GM18907 (cell line): ENCODE measurements around the gene PDPK1.
"Not testable (repeated sequence)": the region's sequence is repeated elsewhere in the genome, so short reads cannot be mapped to it uniquely, and the experiment has no call there.

ENCODE experiments used
- ATAC-seq: cut with Tn5 transposase; IDR thresholded peaks from one replicate; pipeline ENCODE4 v1.9.1; 2021; ENCODE audit warnings: mild to moderate bottlenecking, moderate library complexity; ENCODE audit not compliant: unreplicated experiment

The PDPK1 gene

DNA sequence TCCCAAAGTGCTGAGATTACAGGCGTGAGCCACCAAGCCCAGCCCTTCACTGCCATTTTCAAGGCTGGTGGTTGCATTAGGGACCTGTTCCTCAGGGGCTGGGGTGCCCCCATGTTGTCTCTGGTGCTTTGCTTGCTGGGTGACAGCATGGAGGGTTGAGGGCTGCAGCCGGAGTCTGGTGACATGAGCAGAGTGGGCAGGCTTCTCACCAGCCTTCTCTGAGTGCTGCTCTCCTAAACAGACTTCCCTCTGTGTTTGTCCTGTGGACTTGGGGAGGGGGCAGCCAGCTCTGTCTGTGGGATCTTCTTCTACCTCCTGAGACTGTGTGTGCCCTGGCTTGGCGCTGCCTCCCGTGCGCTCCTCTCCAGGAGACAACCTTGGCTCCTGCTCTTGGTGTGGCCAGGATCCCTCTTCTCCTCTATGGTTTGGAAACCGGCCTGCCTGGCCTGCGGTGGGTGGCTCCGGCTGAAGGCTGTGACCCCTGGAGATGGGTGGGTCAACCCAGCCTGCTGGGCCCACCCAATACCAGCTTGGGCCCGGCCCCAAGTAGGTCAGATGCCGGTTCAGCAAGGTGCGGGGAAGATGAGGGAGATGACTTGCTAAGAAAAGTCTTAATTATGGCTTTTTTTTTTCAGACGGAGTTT is 72.1 kb downstream of the PDPK1 start:
- no peak for ATAC-seq

DNA sequence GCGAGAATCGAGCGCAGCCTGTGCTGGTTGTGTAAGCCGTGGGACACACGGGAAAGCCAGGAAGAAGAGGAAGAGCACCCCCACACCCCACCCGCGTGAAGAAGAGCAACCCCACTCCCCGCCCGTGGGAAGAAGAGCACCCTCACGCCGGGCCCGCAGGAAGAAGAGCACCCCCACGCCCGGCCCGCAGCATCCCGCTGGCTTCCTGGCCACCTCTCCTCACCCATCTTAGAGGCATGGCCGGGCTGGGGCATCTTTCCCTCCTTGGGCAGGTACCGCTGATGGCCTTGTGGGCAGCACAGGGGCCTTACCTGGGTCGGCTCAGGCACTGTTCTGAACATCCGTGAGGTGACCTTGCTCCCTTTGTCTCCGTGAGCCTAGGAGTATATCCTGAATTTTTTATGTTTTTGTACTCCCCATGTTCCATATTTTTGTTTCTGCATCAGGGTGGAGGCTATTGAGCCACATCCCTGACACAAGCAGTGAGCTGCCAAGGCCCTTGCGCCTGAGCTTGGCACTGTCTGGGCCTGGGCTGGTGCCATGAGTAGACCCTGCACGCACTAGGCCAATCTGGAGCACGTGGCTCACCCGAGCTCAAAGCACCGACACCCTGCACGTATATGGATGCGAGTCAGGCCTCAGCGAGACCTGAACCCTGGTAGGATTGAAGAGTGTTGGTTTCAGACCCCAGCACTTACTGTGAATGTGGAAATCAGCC is 73.1 kb downstream of the PDPK1 start:
- no peak for ATAC-seq

DNA sequence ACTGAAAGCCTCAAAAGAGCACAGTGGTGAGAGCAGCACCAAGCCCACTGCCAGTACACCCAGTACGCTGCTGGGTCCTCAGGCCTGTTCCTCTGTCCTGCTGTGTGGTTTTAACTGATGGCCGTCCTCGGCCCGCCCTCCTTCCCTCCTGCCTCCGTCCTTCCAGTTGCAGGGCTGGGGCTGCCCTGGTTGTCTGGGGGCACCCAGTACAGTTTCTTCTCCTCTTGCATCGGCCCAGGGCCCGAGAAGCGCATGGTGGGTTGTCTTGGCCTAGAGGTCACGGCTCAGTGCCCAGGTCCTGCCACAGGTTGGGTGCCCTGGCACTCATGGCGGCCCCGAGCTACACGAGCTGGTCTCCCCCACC is 73.7 kb downstream of the PDPK1 start:
- ATAC-seq, result no peak

GRCh38 chr16:2611877-2612276 is 74.1 kb downstream of the PDPK1 start:
- not testable (repeated sequence) for ATAC-seq

DNA sequence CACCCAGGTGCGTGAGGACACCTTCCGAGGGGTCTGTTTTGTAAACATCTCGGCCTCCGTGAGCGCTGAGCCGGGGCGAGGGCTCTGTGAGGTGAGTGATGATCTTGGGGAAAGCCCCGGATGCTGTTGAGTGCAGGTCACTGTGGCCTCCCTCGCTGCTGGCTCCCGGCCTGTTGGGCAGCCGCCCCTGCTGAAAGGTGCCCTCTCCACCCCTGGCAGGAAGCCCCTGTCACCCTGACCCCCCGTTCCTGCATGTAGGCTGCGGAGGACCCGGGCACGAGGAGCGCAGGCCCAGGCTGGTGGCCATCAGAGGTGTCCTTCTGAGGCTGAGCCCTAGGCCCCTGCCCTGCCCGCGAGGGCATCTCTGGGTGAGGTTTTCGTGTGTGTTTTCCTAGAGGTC is 75.4 kb downstream of the PDPK1 start:
- ATAC-seq, result not testable (repeated sequence)

DNA sequence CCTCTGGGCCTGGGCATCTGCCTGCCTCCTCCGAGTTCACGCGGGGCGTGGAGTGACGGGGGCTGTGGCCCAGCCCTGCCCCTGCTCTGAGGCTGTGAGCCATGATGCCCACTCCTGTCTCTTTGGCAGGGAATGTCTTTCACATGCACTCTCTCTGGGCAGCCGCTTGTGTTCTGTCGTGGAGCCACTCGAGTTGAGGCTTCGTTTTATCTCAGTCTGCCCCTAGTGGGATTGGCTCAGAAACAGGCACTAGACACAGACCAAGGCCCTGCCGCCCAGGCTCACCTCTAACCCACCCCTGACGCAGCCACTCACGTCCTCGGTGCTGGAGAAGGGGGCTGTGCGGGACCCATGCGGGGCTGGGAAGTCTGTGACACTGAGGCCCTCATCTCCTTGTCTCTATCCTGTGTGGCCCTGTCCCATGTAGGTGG is 77.0 kb downstream of the PDPK1 start:
- no peak for ATAC-seq

GRCh38 chr16:2618964-2619363 is 81.1 kb downstream of the PDPK1 start:
- not testable (repeated sequence) for ATAC-seq

- not testable (repeated sequence) for ATAC-seq
Observed at GRCh38 chr16:2619628-2620027, 81.8 kb downstream of the PDPK1 start.

DNA sequence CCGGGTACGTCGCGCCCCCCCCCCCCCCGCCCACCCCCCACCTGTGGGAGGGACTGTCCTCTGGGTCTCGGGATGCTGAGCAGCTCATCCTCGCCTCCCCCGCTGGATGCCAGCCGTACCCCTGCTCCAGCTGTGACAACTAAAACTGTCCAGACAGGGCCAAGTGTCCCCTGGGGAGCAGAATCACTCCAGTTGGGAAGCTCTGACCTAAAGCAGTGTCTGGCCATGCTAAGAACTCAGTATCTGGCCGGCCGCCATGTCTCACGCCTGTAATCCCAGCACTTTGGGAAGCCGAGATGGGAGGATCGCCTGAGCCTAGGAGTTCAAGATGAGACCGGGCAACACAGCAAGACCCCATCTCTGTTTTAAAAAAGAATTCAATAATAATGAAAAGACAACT is 83.0 kb downstream of the PDPK1 start:
- ATAC-seq, result not testable (repeated sequence)

- not testable (repeated sequence) for ATAC-seq
Observed at GRCh38 chr16:2621395-2621794, 83.6 kb downstream of the PDPK1 start.

- ATAC-seq, result not testable (repeated sequence)
Observed at GRCh38 chr16:2627075-2627474, 89.3 kb downstream of the PDPK1 start.

- ATAC-seq, result peak; percentile 56
Observed at GRCh38 chr16:2631203-2631602, 93.4 kb downstream of the PDPK1 start.

DNA sequence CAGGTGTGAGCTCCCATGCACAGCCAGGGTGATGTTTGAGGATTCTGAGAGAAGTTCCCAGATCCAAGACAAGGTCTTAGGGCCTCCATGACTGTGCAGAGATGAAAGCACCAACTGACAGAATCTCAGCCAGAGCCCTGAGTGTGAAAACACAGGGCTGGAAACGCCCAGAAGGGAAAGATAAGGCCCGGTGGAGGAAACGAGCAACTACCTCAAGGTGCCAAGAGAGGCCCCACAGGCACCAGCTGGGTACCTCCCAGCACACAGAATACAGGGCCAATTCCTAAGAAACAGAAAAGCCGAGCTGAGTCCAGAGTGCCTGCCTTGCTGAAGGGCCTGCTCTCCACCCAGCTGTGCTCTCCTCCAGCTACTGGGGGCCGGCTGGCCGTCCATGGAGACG is 94.5 kb downstream of the PDPK1 start:
- ATAC-seq, result not testable (repeated sequence)

DNA sequence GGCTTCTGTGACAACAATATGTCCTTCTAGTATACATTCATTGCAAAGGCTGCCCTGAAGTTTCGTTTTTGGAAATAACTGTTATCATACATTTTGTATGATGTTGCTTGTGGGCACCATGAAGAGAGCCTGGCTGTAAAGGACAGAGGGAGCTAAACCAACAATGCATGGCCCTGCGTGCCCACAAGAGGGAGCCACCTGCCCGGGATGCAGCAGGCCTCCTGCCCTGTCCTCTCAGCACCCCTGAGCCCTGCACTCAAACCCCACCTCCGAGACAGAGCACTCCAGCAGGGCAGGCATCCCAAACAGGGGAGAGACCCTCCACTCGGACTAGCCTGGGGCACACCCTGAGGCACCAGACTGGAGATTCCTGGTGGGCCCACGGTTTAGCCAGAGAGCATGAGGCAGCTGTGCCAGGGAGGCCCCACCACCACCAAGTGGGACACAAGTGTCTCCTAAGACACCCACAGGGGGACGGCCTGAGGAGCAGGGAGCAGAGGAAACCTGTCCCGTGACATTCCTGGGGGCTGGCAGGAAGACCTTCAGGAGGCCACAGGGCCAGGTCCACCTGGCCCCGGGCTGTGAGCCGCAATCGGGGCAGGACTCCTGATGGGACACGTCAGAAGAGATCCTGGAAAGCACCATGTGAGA is 101.4 kb downstream of the PDPK1 start:
- peak; percentile 50 for ATAC-seq

DNA sequence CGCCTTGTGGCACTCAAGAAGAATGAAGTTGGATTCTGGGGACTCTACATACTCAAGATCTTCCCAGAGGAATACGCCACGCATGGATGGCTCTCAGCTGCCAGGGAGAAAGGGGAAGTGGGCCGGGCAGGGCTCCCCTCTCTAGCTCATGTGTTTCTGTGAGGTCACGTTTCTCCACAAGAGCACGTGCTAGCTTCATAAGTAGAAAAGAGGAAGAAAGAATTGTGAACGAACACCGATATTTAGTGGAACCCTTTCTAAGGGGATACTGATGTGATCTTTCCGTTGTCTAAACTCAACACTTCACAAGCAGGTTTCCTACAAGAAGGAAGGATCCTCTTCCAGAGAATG is 101.9 kb downstream of the PDPK1 start:
- ATAC-seq, result peak; percentile 45

DNA sequence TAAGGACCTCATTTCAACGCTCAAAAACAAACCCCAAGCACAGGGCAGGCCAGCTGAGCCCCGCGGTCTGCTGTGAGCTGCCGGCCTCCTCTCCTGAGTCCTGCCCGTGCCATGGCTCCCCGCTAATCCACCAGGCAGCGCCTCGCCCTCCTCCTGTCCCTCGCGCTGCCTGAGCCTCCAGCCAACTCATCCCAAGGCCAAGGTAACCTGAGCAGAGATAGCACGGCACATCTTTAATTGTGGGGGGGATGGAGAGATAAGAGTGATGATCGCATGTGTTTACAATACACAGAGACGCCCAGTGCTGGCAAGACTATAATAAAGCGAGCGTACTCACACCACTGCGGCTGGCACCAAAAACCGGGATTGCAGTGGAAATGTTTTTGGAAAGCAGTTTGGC is 104.7 kb downstream of the PDPK1 start:
- ATAC-seq, result not testable (repeated sequence)

GRCh38 chr16:2644754-2645453 is 107.1 kb downstream of the PDPK1 start:
- ATAC-seq, result not testable (repeated sequence)

- ATAC-seq, result not testable (repeated sequence)
Observed at GRCh38 chr16:2651268-2651871, 113.5 kb downstream of the PDPK1 start.
